GM18868 (cell line): Measurements from ENCODE around the gene CNIH1.

Experiments used
- ATAC-seq: cut with Tn5 transposase; IDR thresholded peaks from one replicate; pipeline ENCODE4 v1.9.1; 2021; ENCODE audit warnings: mild to moderate bottlenecking, moderate library complexity; ENCODE audit not compliant: unreplicated experiment

The CNIH1 gene

DNA sequence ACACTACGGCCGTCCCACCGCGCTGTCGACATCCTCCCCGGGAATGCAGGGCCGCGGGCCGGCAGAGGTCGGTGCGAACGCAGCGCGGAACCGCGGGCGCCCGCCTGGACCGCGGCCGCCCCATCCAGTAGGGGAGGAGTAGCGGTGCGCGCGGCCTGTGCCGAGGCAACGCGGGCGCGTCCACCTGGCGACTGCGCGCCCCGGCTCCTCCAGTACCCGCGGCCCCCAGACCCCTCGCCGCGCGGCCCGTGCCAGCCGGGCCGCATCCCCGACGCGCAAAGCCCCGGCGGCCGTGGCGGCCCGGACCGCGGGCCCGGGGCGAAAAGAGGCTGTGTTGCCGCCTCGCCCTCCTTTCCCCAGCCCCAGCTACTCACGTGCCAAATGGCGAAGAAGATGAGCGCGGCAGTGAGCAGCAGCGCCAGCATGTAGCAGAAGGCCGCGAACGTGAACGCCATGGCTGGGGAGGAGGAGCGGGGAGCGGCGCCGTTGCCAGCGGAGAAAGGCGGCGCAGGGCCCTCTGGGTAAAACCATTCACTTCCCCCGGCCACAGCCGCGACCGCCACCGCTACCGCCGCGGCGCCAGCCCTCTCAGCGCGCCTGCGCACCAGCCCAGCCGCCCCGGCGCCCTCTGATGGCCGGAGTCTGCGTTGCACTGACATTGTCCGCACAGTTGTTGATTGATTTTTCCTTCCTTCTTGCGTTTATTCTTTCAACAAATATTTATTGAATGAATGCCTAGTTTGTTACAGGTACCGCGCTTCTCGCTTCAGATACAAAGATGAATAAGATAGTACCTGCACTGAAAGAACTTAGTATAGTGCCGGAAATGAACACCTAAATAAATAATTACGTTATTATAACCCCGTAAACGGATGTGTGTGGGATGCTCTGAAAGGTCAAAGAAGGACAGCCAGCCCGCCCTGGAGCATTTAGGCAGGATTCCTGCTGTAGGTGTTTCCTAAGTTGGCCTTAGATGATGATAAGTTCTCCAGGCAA is at the start of gene CNIH1:
TSS of gene CNIH1 (minus strand) at position 502 of the 996 bp plus-strand sequence. CDS start at position 455, 47 bp downstream.
- ATAC-seq, result peak; percentile 93

GRCh38 chr14:54490445-54491175 is 49.4 kb upstream of the CNIH1 start:
- ATAC-seq, result no peak

DNA sequence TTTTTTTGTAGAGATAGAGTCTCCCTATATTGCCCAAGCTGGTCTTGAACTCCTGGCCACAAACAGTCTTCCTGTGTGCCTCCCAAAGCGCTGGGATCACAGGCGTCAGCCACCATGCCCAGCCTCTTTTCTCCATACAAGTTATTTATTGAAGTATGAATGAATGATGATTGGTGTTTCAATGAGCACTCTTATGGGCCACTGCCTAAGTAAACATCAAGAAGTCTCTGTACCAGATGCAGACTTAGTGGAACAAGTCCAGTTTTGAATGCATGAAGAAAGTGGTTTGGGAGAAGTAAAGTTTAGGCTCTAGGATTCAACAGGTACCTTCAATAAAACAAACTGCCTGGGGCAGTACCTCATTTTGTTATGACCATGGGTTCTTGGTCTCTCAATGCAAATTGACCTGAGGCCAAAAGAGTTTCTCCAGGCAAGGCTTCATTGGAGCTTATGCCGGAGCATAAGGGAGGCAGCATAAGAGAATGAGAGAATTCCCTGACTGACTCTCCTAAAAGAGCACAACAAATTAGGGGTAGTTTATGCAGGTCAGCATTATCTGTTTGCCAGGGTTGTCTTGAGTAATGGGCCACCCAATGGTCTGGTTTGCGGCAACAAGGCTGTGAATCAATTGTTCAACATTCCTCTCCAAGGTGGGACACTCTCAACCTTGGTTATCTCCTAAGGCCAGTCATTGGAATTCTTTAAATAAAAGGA is 48.7 kb upstream of the CNIH1 start:
- no peak for ATAC-seq

- no peak for ATAC-seq
These were observed 48.1 kb upstream of the CNIH1 start for GRCh38 chr14:54489318-54489683.

- ATAC-seq, result peak; percentile 93
These were observed 47.6 kb upstream of the CNIH1 start, which contains the start of gene GMFB for GRCh38 chr14:54488646-54489317. Gene GMFB (minus strand): TSS chr14:54488980. CDS start chr14:54488927, 53 bp downstream.

- no peak for ATAC-seq
These were observed 47.1 kb upstream of the CNIH1 start for GRCh38 chr14:54488318-54488645.

- no peak for ATAC-seq
These were observed 46.6 kb upstream of the CNIH1 start for GRCh38 chr14:54487771-54488170.

GRCh38 chr14:54486685-54487084 is 45.5 kb upstream of the CNIH1 start:
- ATAC-seq, result no peak

GRCh38 chr14:54483846-54484245 is 42.7 kb upstream of the CNIH1 start:
- ATAC-seq, result no peak

DNA sequence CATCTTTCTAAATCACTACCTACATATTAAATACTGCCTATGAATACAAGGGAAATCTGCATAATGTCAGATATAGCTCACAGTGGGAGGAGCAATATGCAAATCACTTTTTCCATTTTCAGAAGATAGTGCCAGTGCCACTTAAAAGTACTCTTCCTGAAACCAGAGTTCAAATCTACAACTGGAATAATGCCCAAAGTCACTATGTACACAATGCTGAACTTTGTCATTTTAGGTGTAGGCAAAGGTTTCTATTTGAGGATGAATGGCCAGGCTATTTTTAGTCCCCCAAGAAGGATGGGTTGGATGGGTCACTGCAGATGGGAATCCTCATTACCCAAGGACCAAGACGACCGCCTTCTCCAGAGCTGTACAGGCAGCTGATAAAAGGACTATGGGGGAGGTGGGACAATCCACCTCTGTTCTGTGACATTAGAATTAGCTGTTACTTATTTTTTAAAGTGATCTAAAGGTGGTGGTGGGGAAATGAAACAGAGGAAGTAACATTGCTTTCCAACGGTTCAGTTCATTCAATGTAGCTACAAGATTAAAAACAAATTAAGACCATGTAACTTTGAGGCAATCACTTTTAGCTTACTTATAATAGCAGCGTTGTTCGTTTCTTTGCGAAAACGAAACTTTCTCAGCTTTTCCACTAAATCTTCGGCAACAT is 42.0 kb upstream of the CNIH1 start:
- no peak for ATAC-seq

GRCh38 chr14:54481695-54482094 is 40.5 kb upstream of the CNIH1 start:
- ATAC-seq, result no peak

- no peak for ATAC-seq
These were observed 39.8 kb upstream of the CNIH1 start for GRCh38 chr14:54480830-54481562.

DNA sequence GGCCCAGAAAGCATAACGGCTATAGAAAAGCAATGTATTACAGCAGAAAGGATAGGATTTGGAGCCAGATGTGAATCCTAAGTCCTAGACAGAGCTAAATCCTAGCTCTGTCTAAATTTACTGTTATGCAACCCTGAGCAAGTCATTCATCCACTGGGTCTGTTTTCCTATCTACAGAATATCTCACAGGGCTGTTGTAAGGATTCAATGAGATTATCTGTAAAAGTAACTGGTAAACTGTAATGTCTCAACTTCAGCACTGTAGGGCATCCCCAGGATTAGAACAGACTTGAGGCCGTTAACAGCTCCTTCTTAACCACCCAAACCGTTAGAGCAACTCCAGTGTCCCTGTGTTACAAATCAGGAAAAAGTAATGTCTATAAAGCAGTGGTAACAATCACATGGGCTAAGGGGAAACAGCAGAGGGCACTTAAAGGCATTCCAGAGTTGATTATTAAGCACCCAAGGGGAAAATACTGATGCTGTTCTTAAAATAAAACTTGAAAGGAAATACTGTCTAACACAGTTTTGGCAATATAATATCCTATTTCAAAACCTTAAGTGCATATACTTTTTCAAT is 37.6 kb upstream of the CNIH1 start:
- no peak for ATAC-seq

- ATAC-seq, result no peak
These were observed 34.7 kb upstream of the CNIH1 start for GRCh38 chr14:54475911-54476310.

- ATAC-seq, result no peak
These were observed 34.2 kb upstream of the CNIH1 start for GRCh38 chr14:54475187-54475899.

GRCh38 chr14:54474232-54474793 is 33.1 kb upstream of the CNIH1 start:
- no peak for ATAC-seq

- no peak for ATAC-seq
These were observed 31.1 kb upstream of the CNIH1 start for GRCh38 chr14:54472315-54472714.

GRCh38 chr14:54471641-54472040 is 30.5 kb upstream of the CNIH1 start:
- no peak for ATAC-seq
